ENCODE measurements around the gene MAD1L1.
"Not testable (repeated sequence)": the region's sequence is repeated elsewhere in the genome, so short reads cannot be mapped to it uniquely, and the experiment has no call there.

MAD1L1 gene

GRCh38 chr7:1817061-1817712 is 415.6 kb downstream of the MAD1L1 start:
- no peak for DNase-seq (ENCODE audit: low spot score)

- DNase-seq (ENCODE audit: low spot score): not testable (repeated sequence)
These were observed 416.3 kb downstream of the MAD1L1 start for GRCh38 chr7:1816451-1816850.

GRCh38 chr7:1815551-1816281 is 417.0 kb downstream of the MAD1L1 start:
- DNase-seq (ENCODE audit: low spot score): not testable (repeated sequence)

GRCh38 chr7:1815051-1815481 is 417.7 kb downstream of the MAD1L1 start:
- no peak for DNase-seq (ENCODE audit: low spot score)

GRCh38 chr7:1814089-1814811 is 418.5 kb downstream of the MAD1L1 start:
- DNase-seq (ENCODE audit: low spot score): no peak

- DNase-seq (ENCODE audit: low spot score): no peak
These were observed 419.2 kb downstream of the MAD1L1 start for GRCh38 chr7:1813394-1814088.

- no peak for DNase-seq (ENCODE audit: low spot score)
These were observed 420.0 kb downstream of the MAD1L1 start for GRCh38 chr7:1812509-1813393.

- DNase-seq (ENCODE audit: low spot score): no peak
These were observed 420.8 kb downstream of the MAD1L1 start for GRCh38 chr7:1811850-1812508.

GRCh38 chr7:1810961-1811849 is 421.5 kb downstream of the MAD1L1 start:
- no peak for DNase-seq (ENCODE audit: low spot score)

- DNase-seq (ENCODE audit: low spot score): no peak
These were observed 422.2 kb downstream of the MAD1L1 start for GRCh38 chr7:1810521-1810920.

GRCh38 chr7:1809601-1810258 is 423.0 kb downstream of the MAD1L1 start:
- DNase-seq (ENCODE audit: low spot score): no peak

- no peak for DNase-seq (ENCODE audit: low spot score)
These were observed 423.7 kb downstream of the MAD1L1 start for GRCh38 chr7:1809070-1809469.

GRCh38 chr7:1807821-1808600 is 424.7 kb downstream of the MAD1L1 start:
- no peak for DNase-seq (ENCODE audit: low spot score)

- DNase-seq (ENCODE audit: low spot score): no peak
These were observed 426.4 kb downstream of the MAD1L1 start for GRCh38 chr7:1806354-1806753.

GRCh38 chr7:1804310-1804709 is 428.4 kb downstream of the MAD1L1 start:
- DNase-seq (ENCODE audit: low spot score): no peak

GRCh38 chr7:1802899-1803298 is 429.8 kb downstream of the MAD1L1 start:
- DNase-seq (ENCODE audit: low spot score): no peak

GRCh38 chr7:1800902-1801301 is 431.8 kb downstream of the MAD1L1 start:
- DNase-seq (ENCODE audit: low spot score): no peak

GRCh38 chr7:1798191-1798590 is 434.6 kb downstream of the MAD1L1 start:
- DNase-seq (ENCODE audit: low spot score): no peak
